Tibial artery (tissue), 4 donors: ENCODE results near the gene IRF2BP2.
"Not testable (repeated sequence)": the region's sequence is repeated elsewhere in the genome, so short reads cannot be mapped to it uniquely, and the experiment has no call there.

Experiments
- DNase-seq, 2 donors: peaks; one replicate each; pipeline ENCODE4 v3.0.0-alpha.2; 2019
- H3K27ac ChIP-seq, 2 donors: fragments of 200-600 bp; sonication (generic) in 1 of 2; 1 replicate in 1 of 2; 2 replicates in 1 of 2; pipeline ENCODE4 v1.5.1; 2018 to 2019; ENCODE audit warnings: mild to moderate bottlenecking in 1 of 2
- H3K27me3 ChIP-seq, 2 donors: fragments of 200-600 bp; sonication (generic) in 1 of 2; one replicate each; pipeline versions ENCODE4 v1.5.1 to v1.6.0; 2016 to 2019
- H3K36me3 ChIP-seq, 3 donors: fragments of 200-600 bp; sonication (generic) in 2 of 3; one replicate each; pipeline ENCODE4 v1.5.1; 2016 to 2019; ENCODE audit warnings: mild to moderate bottlenecking in 2 of 3
- H3K4me1 ChIP-seq, 4 donors: fragments of 200-600 bp; sonication (generic) in 2 of 4; 1 replicate in 3 of 4; 2 replicates in 1 of 4; pipeline ENCODE4 v1.5.1; 2016 to 2019
- H3K4me3 ChIP-seq, 2 donors: fragments of 200-600 bp; sonication (generic) in 1 of 2; 1 replicate in 1 of 2; 2 replicates in 1 of 2; pipeline ENCODE4 v1.5.1; 2018 to 2019; ENCODE audit warnings: mild to moderate bottlenecking in 2 of 2
- H3K9me3 ChIP-seq, 3 donors: fragments of 200-600 bp; sonication (generic) in 1 of 3; one replicate each; pipeline ENCODE4 v1.5.1; 2016 to 2019
- CTCF ChIP-seq, 2 experiments: fragments of 200-600 bp in 1 of 2; fragments of 450-650 bp in 1 of 2; IDR thresholded peaks; one replicate each; pipeline ENCODE4 v1.5.1; 2017 to 2019; ENCODE audit warnings: antibody characterized with exemption in 2 of 2, mild to moderate bottlenecking in 1 of 2, moderate library complexity in 1 of 2
- intact Hi-C: fragments of 100-400 bp; cut with DNase I; formaldehyde crosslinking; loops from one replicate; pipeline ENCODE4 v1.15.0; 2023; ENCODE audit warnings: low total_unique reads

IRF2BP2 gene

GRCh38 chr1:234639961-234640360 lies 30.0 kb upstream of the IRF2BP2 start:
- Histone ChIP-seq H3K4me1 (no peaks in the 10 kb centered on the region), H3K36me3 (no peaks in the 10 kb centered on the region), H3K27ac (no peak overlapping the region), H3K4me3 (no peak overlapping the region), H3K9me3 (no peaks in the 10 kb centered on the region), H3K27me3 (no peaks in the 10 kb centered on the region)
- no peak for TF ChIP-seq CTCF (IDR thresholded peaks at IDR 0.05)
- intact Hi-C loops, result no loop called here
- no peak for DNase-seq

- Histone ChIP-seq H3K9me3 (no peaks in the 10 kb centered on the region), H3K27ac (no peak overlapping the region), H3K36me3 (no peaks in the 10 kb centered on the region), H3K27me3 (no peaks in the 10 kb centered on the region), H3K4me1 (no peaks in the 10 kb centered on the region), H3K4me3 (no peak overlapping the region)
- no peak for DNase-seq
- intact Hi-C loops, result no loop called here
- no peak for TF ChIP-seq CTCF (IDR thresholded peaks at IDR 0.05)
Measured at GRCh38 chr1:234638832-234639799, 29.1 kb upstream of the IRF2BP2 start.

- H3K9me3 ChIP-seq, H3K27me3 ChIP-seq, H3K4me3 ChIP-seq, H3K27ac ChIP-seq, H3K4me1 ChIP-seq, intact Hi-C loops, DNase-seq, H3K36me3 ChIP-seq: not testable (repeated sequence)
Measured at GRCh38 chr1:234634922-234635321, 24.9 kb upstream of the IRF2BP2 start.

GRCh38 chr1:234634387-234634786 lies 24.4 kb upstream of the IRF2BP2 start:
- DNase-seq, result no peak
- intact Hi-C loops, result no loop called here
- no peak overlapping the region for H3K27ac ChIP-seq
- no peaks in the 10 kb centered on the region for H3K36me3 ChIP-seq
- no peak for TF ChIP-seq CTCF (IDR thresholded peaks at IDR 0.05)
- H3K4me3 ChIP-seq, result no peak overlapping the region
- no peaks in the 10 kb centered on the region for H3K27me3 ChIP-seq
- no peaks in the 10 kb centered on the region for H3K4me1 ChIP-seq
- H3K9me3 ChIP-seq, result no peaks in the 10 kb centered on the region

- no peak for TF ChIP-seq CTCF (IDR thresholded peaks at IDR 0.05)
- no peaks in the 10 kb centered on the region for H3K9me3 ChIP-seq
- no peak overlapping the region for H3K27ac ChIP-seq
- no peaks in the 10 kb centered on the region for H3K27me3 ChIP-seq
- intact Hi-C loops, result no loop called here
- no peaks in the 10 kb centered on the region for H3K36me3 ChIP-seq
- no peak overlapping the region for H3K4me3 ChIP-seq
- DNase-seq, result no peak
- H3K4me1 ChIP-seq, result no peaks in the 10 kb centered on the region
Measured at GRCh38 chr1:234633246-234634003, 23.4 kb upstream of the IRF2BP2 start.

GRCh38 chr1:234632225-234632624 lies 22.2 kb upstream of the IRF2BP2 start:
- Histone ChIP-seq H3K27me3 (no peaks in the 10 kb centered on the region), H3K27ac (no peak overlapping the region), H3K4me1 (no peaks in the 10 kb centered on the region), H3K9me3 (no peaks in the 10 kb centered on the region), H3K4me3 (no peak overlapping the region), H3K36me3 (no peaks in the 10 kb centered on the region)
- intact Hi-C loops, result no loop called here
- no peak for TF ChIP-seq CTCF (IDR thresholded peaks at IDR 0.05)
- DNase-seq, result no peak
